ENCODE data around the gene MTG1. TPM values are rescaled to one million over a fixed set of nuclear protein-coding genes. Genes with fewer than 3 reads are reported as not detected.

MTG1 gene
- total and polyA plus RNA-seq, 2 donors (not counting 1 experiment from before 2014, with no cell fraction given) = 90.0 to 117 TPM

- intact Hi-C loops (cut with micrococcal nuclease) = no loop called here
- DNase-seq (peak; percentile 47), ATAC-seq (ENCODE audit: low read depth) (peak; percentile 11)
- peaks cover 0 to 17% (median 0%) of the 10 kb centered on the region in 3 donors for H3K9me3 ChIP-seq (ENCODE audit: control extremely low read depth in 1 of 3, control insufficient read depth in 2 of 3, insufficient read depth in 1 of 3, low read length in 2 of 3)
- H3K4me3 ChIP-seq (ENCODE audit: control extremely low read depth in 1 of 5, extremely low read depth in 1 of 5, insufficient read depth in 1 of 5, low read depth in 2 of 5, low read length in 4 of 5) = peak overlapping the region in 2 of 5 experiments; percentile 33 to 44
- peaks cover 12 to 26% of the 10 kb centered on the region in 2 donors for H3K4me1 ChIP-seq (ENCODE audit: control insufficient read depth in 2 of 2, insufficient read depth in 2 of 2, low read length in 2 of 2)
- no peaks in the 10 kb centered on the region for H3K79me2 ChIP-seq (ENCODE audit: control insufficient read depth, insufficient read depth, low read length)
- peak overlapping the region; percentile 56 for H3K4me3 Mint-ChIP-seq
- ChIA-PET CTCF (interaction anchor here (0.6 to 1.7 kb wide), 9 partner anchors 9 to 104 kb away, joined by 3 to 10 read pairs (median 3); partner anchors contain the start of gene ECHS1), POLR2A (interaction anchor here (1.8 kb wide), 1 partner anchor 11 kb away, joined by 7 read pairs; the partner anchor contains the start of gene ECHS1)
- TF ChIP-seq EZH2 (IDR thresholded peaks at IDR 0.05; ENCODE audit: borderline replicate concordance, insufficient read depth, low read depth, low read length, poor library complexity, severe bottlenecking) (no peak), CTCF (IDR thresholded peaks at IDR 0.05) (no peak)
- H3K9ac ChIP-seq (ENCODE audit: low read length) = peak overlapping the region; percentile 30
- peaks cover 0 to 28% of the 10 kb centered on the region in 2 experiments for H3K36me3 ChIP-seq (replicated peaks in 1 of 2; ENCODE audit: control extremely low read depth in 1 of 2, control insufficient read depth in 1 of 2, extremely low read depth in 1 of 2, insufficient read depth in 2 of 2, low read length in 1 of 2)
- no peaks in the 10 kb centered on the region for H3K27me3 Mint-ChIP-seq
- peak overlapping the region; percentile 79 for H3K27ac Mint-ChIP-seq
- H3K4me2 ChIP-seq (replicated peaks; ENCODE audit: low read depth, low read length, poor library complexity, severe bottlenecking) = peak overlapping the region; percentile 55
- no peaks in the 10 kb centered on the region for H3K9me3 Mint-ChIP-seq (ENCODE audit: insufficient read depth)
- no peaks in the 10 kb centered on the region for H3K27me3 ChIP-seq (replicated peaks in 1 of 4; ENCODE audit: control extremely low read depth in 1 of 4, control insufficient read depth in 3 of 4, insufficient read depth in 4 of 4, low read length in 3 of 4)
- peak overlapping the region; percentile 45 for H2AFZ ChIP-seq (ENCODE audit: insufficient read depth, low read depth, low read length, poor library complexity, severe bottlenecking)
- peaks cover 26% of the 10 kb centered on the region for H3K4me1 Mint-ChIP-seq
- 19% methylated on average over 12 of the region's 18 CpGs for whole genome bisulfite sequencing (ENCODE audit: insufficient coverage)
- peak overlapping the region; percentile 19 to 37 for H3K27ac ChIP-seq (ENCODE audit: low read length in 2 of 2)
- peaks cover 5% of the 10 kb centered on the region for H4K20me1 ChIP-seq (ENCODE audit: control insufficient read depth, insufficient read depth, low read length, poor library complexity, severe bottlenecking)
Measured at GRCh38 chr10:133361773-133362441, 32.0 kb upstream of the MTG1 start.

GRCh38 chr10:133362846-133363245, 31.1 kb upstream of the MTG1 start:
- DNase-seq = no peak
- ATAC-seq (ENCODE audit: low read depth) = no peak
- Histone ChIP-seq H2AFZ (ENCODE audit: insufficient read depth, low read depth, low read length, poor library complexity, severe bottlenecking) (no peak overlapping the region), H3K36me3 (replicated peaks in 1 of 2; ENCODE audit: control extremely low read depth in 1 of 2, control insufficient read depth in 1 of 2, extremely low read depth in 1 of 2, insufficient read depth in 2 of 2, low read length in 1 of 2) (peaks cover 0 to 29% of the 10 kb centered on the region in 2 experiments), H3K9me3 (ENCODE audit: control extremely low read depth in 1 of 3, control insufficient read depth in 2 of 3, insufficient read depth in 1 of 3, low read length in 2 of 3) (peaks cover 0 to 17% (median 0%) of the 10 kb centered on the region in 3 donors), H3K27ac (ENCODE audit: low read length in 2 of 2) (no peak overlapping the region), H3K27me3 (replicated peaks in 1 of 4; ENCODE audit: control extremely low read depth in 1 of 4, control insufficient read depth in 3 of 4, insufficient read depth in 4 of 4, low read length in 3 of 4) (no peaks in the 10 kb centered on the region), H3K4me1 (ENCODE audit: control insufficient read depth in 2 of 2, insufficient read depth in 2 of 2, low read length in 2 of 2) (peaks cover 12 to 21% of the 10 kb centered on the region in 2 donors), H3K79me2 (ENCODE audit: control insufficient read depth, insufficient read depth, low read length) (no peaks in the 10 kb centered on the region), H3K9ac (ENCODE audit: low read length) (no peak overlapping the region), H3K4me3 (ENCODE audit: control extremely low read depth in 1 of 5, extremely low read depth in 1 of 5, insufficient read depth in 1 of 5, low read depth in 2 of 5, low read length in 4 of 5) (no peak overlapping the region), H4K20me1 (ENCODE audit: control insufficient read depth, insufficient read depth, low read length, poor library complexity, severe bottlenecking) (no peaks in the 10 kb centered on the region), H3K4me2 (replicated peaks; ENCODE audit: low read depth, low read length, poor library complexity, severe bottlenecking) (no peak overlapping the region)
- Mint-ChIP-seq H3K27ac (peak overlapping the region; percentile 20), H3K27me3 (no peaks in the 10 kb centered on the region), H3K9me3 (ENCODE audit: insufficient read depth) (no peaks in the 10 kb centered on the region), H3K4me1 (peaks cover 25% of the 10 kb centered on the region), H3K4me3 (no peak overlapping the region)
- intact Hi-C loops (cut with micrococcal nuclease) = no loop called here
- CTCF ChIA-PET = interaction anchor here (1.7 kb wide), 1 partner anchor 33 kb away, joined by 10 read pairs; no protein-coding TSS in a partner anchor
- WGBS (ENCODE audit: insufficient coverage) = 98% methylated on average over 13 of the region's 13 CpGs
- no peak for TF ChIP-seq EZH2 (IDR thresholded peaks at IDR 0.05; ENCODE audit: borderline replicate concordance, insufficient read depth, low read depth, low read length, poor library complexity, severe bottlenecking)
- no peak for TF ChIP-seq CTCF (IDR thresholded peaks at IDR 0.05)
- POLR2A ChIA-PET = no interaction called here

All from B cell (primary cell).